Skeletal muscle tissue (tissue), 4 donors: ENCODE data around the gene TAS2R14. TPM values are rescaled to one million over a fixed set of nuclear protein-coding genes. Genes with fewer than 3 reads are reported as not detected.
A peak's percentile ranks its signal among the peaks of the same experiment; 100 is the strongest.

Source experiments
- H3K27ac ChIP-seq: one replicate; pipeline ENCODE4 v1.7.0; 2013; ENCODE audit warnings: mild to moderate bottlenecking, low read depth, low read length, inconsistent platforms
- H3K27me3 ChIP-seq, 3 donors: one replicate each; pipeline ENCODE4 v1.7.0; 2013; ENCODE audit warnings: low read length in 3 of 3; ENCODE audit not compliant: control insufficient read depth in 3 of 3, insufficient read depth in 3 of 3
- H3K36me3 ChIP-seq, 3 donors: one replicate each; pipeline ENCODE4 v1.7.0; 2013; ENCODE audit warnings: low read length in 3 of 3; ENCODE audit not compliant: control insufficient read depth in 3 of 3, insufficient read depth in 3 of 3
- H3K4me1 ChIP-seq, 3 donors: one replicate each; pipeline ENCODE4 v1.7.0; 2013; ENCODE audit warnings: low read length in 3 of 3, mild to moderate bottlenecking in 3 of 3; ENCODE audit not compliant: control insufficient read depth in 3 of 3, insufficient read depth in 3 of 3
- H3K4me3 ChIP-seq, 3 donors: one replicate each; pipeline ENCODE4 v1.7.0; 2013; ENCODE audit warnings: low read length in 3 of 3
- H3K9ac ChIP-seq, 3 donors: one replicate each; pipeline ENCODE4 v1.7.0; 2013; ENCODE audit warnings: low read length in 3 of 3, mild to moderate bottlenecking in 3 of 3, moderate library complexity in 2 of 3, low read depth in 1 of 3
- H3K9me3 ChIP-seq, 3 donors: one replicate each; pipeline ENCODE4 v1.7.0; 2013; ENCODE audit warnings: low read length in 3 of 3; ENCODE audit not compliant: control insufficient read depth in 3 of 3
- total RNA-seq: library from RNA; depleted of rRNA; stranded (reverse); fragments of >200 nt; gene quantifications from one replicate; pipeline ENCODE4 v1.2.3, GENCODE V29; 2014
- donor health status: Osteomylitis.

The TAS2R14 gene
- 6.8 TPM for total RNA-seq

GRCh38 chr12:10939163-10939562 lies at the start of gene TAS2R14:
TAS2R14 (minus strand) TSS chr12:10939263; CDS start chr12:10939207, 56 bp downstream.
- no peak within 1 kb of the TSS for H3K27ac ChIP-seq
- no peak within 1 kb of the TSS for H3K9ac ChIP-seq
- H3K36me3 ChIP-seq = no peaks in the 10 kb centered on the region

GRCh38 chr12:10986812-10987211 lies 47.7 kb upstream of the TAS2R14 start, which contains the start of gene TAS2R50:
TAS2R50 (minus strand) TSS chr12:10986912; CDS start chr12:10986860, 52 bp downstream.
- Histone ChIP-seq H3K27me3 (no peaks in the 10 kb centered on the region), H3K27ac (no peak within 1 kb of the TSS), H3K9ac (no peak within 1 kb of the TSS), H3K36me3 (no peaks in the 10 kb centered on the region), H3K9me3 (no peaks in the 10 kb centered on the region), H3K4me3 (no peak within 1 kb of the TSS), H3K4me1 (no peaks in the 10 kb centered on the region)

More at GRCh38 chr12:10939163-10939562, at the start of gene TAS2R14:
- no peaks in the 10 kb centered on the region for H3K27me3 ChIP-seq
- no peak within 1 kb of the TSS for H3K4me3 ChIP-seq
- no peaks in the 10 kb centered on the region for H3K4me1 ChIP-seq
- H3K9me3 ChIP-seq = no peaks in the 10 kb centered on the region

- Histone ChIP-seq H3K4me1 (no peaks in the 10 kb centered on the region), H3K9me3 (no peaks in the 10 kb centered on the region), H3K9ac (no peak overlapping the region), H3K27me3 (no peaks in the 10 kb centered on the region), H3K27ac (no peak overlapping the region), H3K4me3 (no peak overlapping the region), H3K36me3 (no peaks in the 10 kb centered on the region)
These were observed 43.2 kb upstream of the TAS2R14 start for GRCh38 chr12:10982244-10982643.

GRCh38 chr12:10974965-10975364 lies 35.9 kb upstream of the TAS2R14 start:
- H3K4me1 ChIP-seq = no peaks in the 10 kb centered on the region
- no peak overlapping the region for H3K9ac ChIP-seq
- H3K27ac ChIP-seq = no peak overlapping the region
- H3K9me3 ChIP-seq = no peaks in the 10 kb centered on the region
- no peaks in the 10 kb centered on the region for H3K36me3 ChIP-seq
- H3K4me3 ChIP-seq = no peak overlapping the region
- no peaks in the 10 kb centered on the region for H3K27me3 ChIP-seq

GRCh38 chr12:10968765-10969456 lies 29.8 kb upstream of the TAS2R14 start:
- Histone ChIP-seq H3K36me3 (no peaks in the 10 kb centered on the region), H3K9ac (peak overlapping the region in 1 of 3 donors; percentile 6)

GRCh38 chr12:10967409-10967808 lies 28.3 kb upstream of the TAS2R14 start:
- H3K36me3 ChIP-seq = no peaks in the 10 kb centered on the region
- H3K27me3 ChIP-seq = no peaks in the 10 kb centered on the region
- H3K27ac ChIP-seq = no peak overlapping the region
- no peak overlapping the region for H3K4me3 ChIP-seq
- peaks cover 0 to 8% (median 6%) of the 10 kb centered on the region in 3 donors for H3K4me1 ChIP-seq
- H3K9me3 ChIP-seq = no peaks in the 10 kb centered on the region
- no peak overlapping the region for H3K9ac ChIP-seq

More at GRCh38 chr12:10968765-10969456, 29.8 kb upstream of the TAS2R14 start:
- Histone ChIP-seq H3K9me3 (no peaks in the 10 kb centered on the region), H3K27ac (no peak overlapping the region), H3K27me3 (no peaks in the 10 kb centered on the region), H3K4me1 (peaks cover 0 to 8% (median 6%) of the 10 kb centered on the region in 3 donors), H3K4me3 (no peak overlapping the region)

- H3K27me3 ChIP-seq = no peaks in the 10 kb centered on the region
These were observed 27.3 kb upstream of the TAS2R14 start for GRCh38 chr12:10966314-10966713.

GRCh38 chr12:10965476-10965875 lies 26.4 kb upstream of the TAS2R14 start:
- Histone ChIP-seq H3K27ac (no peak overlapping the region), H3K27me3 (no peaks in the 10 kb centered on the region), H3K9me3 (no peaks in the 10 kb centered on the region), H3K36me3 (no peaks in the 10 kb centered on the region), H3K9ac (no peak overlapping the region), H3K4me1 (peaks cover 0 to 8% (median 6%) of the 10 kb centered on the region in 3 donors), H3K4me3 (no peak overlapping the region)

More at GRCh38 chr12:10966314-10966713, 27.3 kb upstream of the TAS2R14 start:
- H3K27ac ChIP-seq = no peak overlapping the region
- H3K9me3 ChIP-seq = no peaks in the 10 kb centered on the region
- no peaks in the 10 kb centered on the region for H3K36me3 ChIP-seq
- no peak overlapping the region for H3K4me3 ChIP-seq
- H3K9ac ChIP-seq = no peak overlapping the region
- peaks cover 0 to 8% (median 6%) of the 10 kb centered on the region in 3 donors for H3K4me1 ChIP-seq

- H3K9me3 ChIP-seq = no peaks in the 10 kb centered on the region
- no peak overlapping the region for H3K9ac ChIP-seq
- no peaks in the 10 kb centered on the region for H3K36me3 ChIP-seq
- no peak overlapping the region for H3K27ac ChIP-seq
- no peak overlapping the region for H3K4me3 ChIP-seq
- H3K4me1 ChIP-seq = no peaks in the 10 kb centered on the region
- H3K27me3 ChIP-seq = no peaks in the 10 kb centered on the region
These were observed 21.1 kb upstream of the TAS2R14 start for GRCh38 chr12:10960211-10960610.

- Histone ChIP-seq H3K4me1 (no peaks in the 10 kb centered on the region), H3K27me3 (no peaks in the 10 kb centered on the region), H3K9me3 (no peaks in the 10 kb centered on the region), H3K27ac (no peak overlapping the region), H3K9ac (no peak overlapping the region), H3K36me3 (no peaks in the 10 kb centered on the region), H3K4me3 (no peak overlapping the region)
These were observed 20.7 kb upstream of the TAS2R14 start for GRCh38 chr12:10959804-10960203.
